H1 (cell line): ENCODE measurements around the gene FADS2. TPM values are rescaled to one million over a fixed set of nuclear protein-coding genes. Genes with fewer than 3 reads are reported as not detected.

ENCODE experiments used
- BRCA1 ChIP-seq: IDR thresholded peaks from 2 replicates; pipeline ENCODE4 v1.6.1; 2012; ENCODE audit warnings: low read depth, low read length, improper control_type of control experiment
- CBX5 ChIP-seq: fragments of 300-800, 300-1000 bp; sonication (generic); IDR thresholded peaks from 2 replicates; pipeline ENCODE4 v1.7.1; 2016; ENCODE audit warnings: antibody characterized with exemption, low read length, low read depth
- CBX8 ChIP-seq: fragments of 300-800, 300-1000 bp; sonication (generic); IDR thresholded peaks from 2 replicates; pipeline ENCODE4 v1.7.1; 2016; ENCODE audit warnings: low read depth, low read length, borderline replicate concordance
- GTF2F1 ChIP-seq: IDR thresholded peaks from 2 replicates; pipeline ENCODE4 v1.6.1; 2012; ENCODE audit warnings: low read depth, low read length, improper control_type of control experiment, borderline replicate concordance
- HDAC6 ChIP-seq: IDR thresholded peaks from one replicate; pipeline ENCODE4 v1.7.1; 2012; ENCODE audit warnings: low read depth, mild to moderate bottlenecking, inconsistent platforms, low read length, moderate library complexity
- JUN ChIP-seq: IDR thresholded peaks from 2 replicates; pipeline ENCODE4 v1.6.1; 2011; ENCODE audit warnings: low read depth, mild to moderate bottlenecking, improper control_type of control experiment, low read length
- POLR2A ChIP-seq, 2 experiments: IDR thresholded peaks; 1 replicate in 1 of 2; 2 replicates in 1 of 2; pipeline ENCODE4 v1.6.1; 2011; ENCODE audit warnings: low read depth in 2 of 2, low read length in 2 of 2, mild to moderate bottlenecking in 2 of 2; ENCODE audit errors: control extremely low read depth in 1 of 2
- POLR2AphosphoS5 ChIP-seq: IDR thresholded peaks from 2 replicates; pipeline ENCODE4 v1.6.1; 2011; ENCODE audit warnings: low read depth, low read length
- RBBP5 ChIP-seq: IDR thresholded peaks from 2 replicates; pipeline ENCODE4 v1.7.1; 2012; ENCODE audit warnings: low read depth, mild to moderate bottlenecking, inconsistent platforms, low read length, moderate library complexity, borderline replicate concordance
- SP1 ChIP-seq: IDR thresholded peaks from 2 replicates; pipeline ENCODE4 v1.6.1; 2011; ENCODE audit warnings: low read depth, low read length
- polyA plus RNA-seq, 7 experiments: library from polyadenylated mRNA; depleted of rRNA in 3 of 7; stranded (reverse) in 5 of 7; unstranded in 2 of 7; fragments of >200 nt in 5 of 7; fragments of 200-250 nt in 2 of 7; gene quantifications; 1 replicate in 5 of 7; 2 replicates in 1 of 7; 4 replicates in 1 of 7; pipeline versions ENCODE4 v1.2.1 to v1.2.3, GENCODE V29; 2011 to 2013; ENCODE audit warnings: missing spikeins in 2 of 7, mixed read lengths in 2 of 7
- total RNA-seq: library from RNA; stranded (reverse); fragmentation: NEBNext Ultra II Directional; extraction: Animal tissue kit (Norgen Biotek cat#: 25700); gene quantifications from 2 replicates; pipeline ENCODE4 v1.2.1, GENCODE V29; 2021
- TF ChIP-seq, protein P1 (sequence below): fragments of 300-600 bp; sonication (generic); IDR thresholded peaks from 2 replicates; pipeline ENCODE4 v1.7.1; 2012; ENCODE audit warnings: low read length, moderate library complexity, mild to moderate bottlenecking, inconsistent platforms; ENCODE audit not compliant: insufficient replicate concordance

FADS2 gene
- total and polyA plus RNA-seq, 2 of the 8 experiments (the other 6 are each of a cell fraction or from before 2014, with no cell fraction given): 499 to 701 TPM

DNA sequence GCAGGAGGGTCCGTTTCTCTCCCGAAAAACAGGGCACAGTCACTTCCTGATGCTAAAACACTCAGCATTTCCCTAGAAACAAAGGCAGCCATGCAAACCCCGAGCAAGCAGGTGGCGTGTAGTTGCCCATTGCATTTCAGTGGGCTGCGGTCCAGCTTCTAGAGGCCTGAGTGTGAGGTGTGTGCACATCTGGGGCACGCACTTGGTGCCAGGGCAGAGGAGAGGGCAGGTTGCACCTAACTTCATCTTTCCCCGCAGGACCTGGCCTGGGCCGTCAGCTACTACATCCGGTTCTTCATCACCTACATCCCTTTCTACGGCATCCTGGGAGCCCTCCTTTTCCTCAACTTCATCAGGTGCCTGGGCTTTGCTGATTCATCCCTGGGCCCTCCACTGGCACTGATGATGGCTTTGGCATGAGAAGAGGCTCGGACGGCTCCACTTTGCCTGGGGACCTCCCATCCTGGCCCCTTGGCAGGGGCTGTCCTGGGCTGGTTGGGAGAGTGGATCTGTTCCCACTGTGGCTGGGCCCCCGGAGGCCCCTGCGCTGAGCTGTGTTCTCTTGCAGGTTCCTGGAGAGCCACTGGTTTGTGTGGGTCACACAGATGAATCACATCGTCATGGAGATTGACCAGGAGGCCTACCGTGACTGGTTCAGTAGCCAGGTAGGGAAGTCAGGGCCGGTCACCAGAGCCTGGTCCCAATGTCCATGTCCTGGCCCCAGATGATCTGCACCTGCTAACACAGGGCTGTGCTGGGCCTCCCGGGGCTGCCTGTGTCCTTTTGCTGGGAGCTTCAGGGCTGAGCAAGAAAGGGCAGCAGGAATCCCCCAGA lies 34.8 kb downstream of the FADS2 start (continued):
- TF ChIP-seq, protein P1, sequence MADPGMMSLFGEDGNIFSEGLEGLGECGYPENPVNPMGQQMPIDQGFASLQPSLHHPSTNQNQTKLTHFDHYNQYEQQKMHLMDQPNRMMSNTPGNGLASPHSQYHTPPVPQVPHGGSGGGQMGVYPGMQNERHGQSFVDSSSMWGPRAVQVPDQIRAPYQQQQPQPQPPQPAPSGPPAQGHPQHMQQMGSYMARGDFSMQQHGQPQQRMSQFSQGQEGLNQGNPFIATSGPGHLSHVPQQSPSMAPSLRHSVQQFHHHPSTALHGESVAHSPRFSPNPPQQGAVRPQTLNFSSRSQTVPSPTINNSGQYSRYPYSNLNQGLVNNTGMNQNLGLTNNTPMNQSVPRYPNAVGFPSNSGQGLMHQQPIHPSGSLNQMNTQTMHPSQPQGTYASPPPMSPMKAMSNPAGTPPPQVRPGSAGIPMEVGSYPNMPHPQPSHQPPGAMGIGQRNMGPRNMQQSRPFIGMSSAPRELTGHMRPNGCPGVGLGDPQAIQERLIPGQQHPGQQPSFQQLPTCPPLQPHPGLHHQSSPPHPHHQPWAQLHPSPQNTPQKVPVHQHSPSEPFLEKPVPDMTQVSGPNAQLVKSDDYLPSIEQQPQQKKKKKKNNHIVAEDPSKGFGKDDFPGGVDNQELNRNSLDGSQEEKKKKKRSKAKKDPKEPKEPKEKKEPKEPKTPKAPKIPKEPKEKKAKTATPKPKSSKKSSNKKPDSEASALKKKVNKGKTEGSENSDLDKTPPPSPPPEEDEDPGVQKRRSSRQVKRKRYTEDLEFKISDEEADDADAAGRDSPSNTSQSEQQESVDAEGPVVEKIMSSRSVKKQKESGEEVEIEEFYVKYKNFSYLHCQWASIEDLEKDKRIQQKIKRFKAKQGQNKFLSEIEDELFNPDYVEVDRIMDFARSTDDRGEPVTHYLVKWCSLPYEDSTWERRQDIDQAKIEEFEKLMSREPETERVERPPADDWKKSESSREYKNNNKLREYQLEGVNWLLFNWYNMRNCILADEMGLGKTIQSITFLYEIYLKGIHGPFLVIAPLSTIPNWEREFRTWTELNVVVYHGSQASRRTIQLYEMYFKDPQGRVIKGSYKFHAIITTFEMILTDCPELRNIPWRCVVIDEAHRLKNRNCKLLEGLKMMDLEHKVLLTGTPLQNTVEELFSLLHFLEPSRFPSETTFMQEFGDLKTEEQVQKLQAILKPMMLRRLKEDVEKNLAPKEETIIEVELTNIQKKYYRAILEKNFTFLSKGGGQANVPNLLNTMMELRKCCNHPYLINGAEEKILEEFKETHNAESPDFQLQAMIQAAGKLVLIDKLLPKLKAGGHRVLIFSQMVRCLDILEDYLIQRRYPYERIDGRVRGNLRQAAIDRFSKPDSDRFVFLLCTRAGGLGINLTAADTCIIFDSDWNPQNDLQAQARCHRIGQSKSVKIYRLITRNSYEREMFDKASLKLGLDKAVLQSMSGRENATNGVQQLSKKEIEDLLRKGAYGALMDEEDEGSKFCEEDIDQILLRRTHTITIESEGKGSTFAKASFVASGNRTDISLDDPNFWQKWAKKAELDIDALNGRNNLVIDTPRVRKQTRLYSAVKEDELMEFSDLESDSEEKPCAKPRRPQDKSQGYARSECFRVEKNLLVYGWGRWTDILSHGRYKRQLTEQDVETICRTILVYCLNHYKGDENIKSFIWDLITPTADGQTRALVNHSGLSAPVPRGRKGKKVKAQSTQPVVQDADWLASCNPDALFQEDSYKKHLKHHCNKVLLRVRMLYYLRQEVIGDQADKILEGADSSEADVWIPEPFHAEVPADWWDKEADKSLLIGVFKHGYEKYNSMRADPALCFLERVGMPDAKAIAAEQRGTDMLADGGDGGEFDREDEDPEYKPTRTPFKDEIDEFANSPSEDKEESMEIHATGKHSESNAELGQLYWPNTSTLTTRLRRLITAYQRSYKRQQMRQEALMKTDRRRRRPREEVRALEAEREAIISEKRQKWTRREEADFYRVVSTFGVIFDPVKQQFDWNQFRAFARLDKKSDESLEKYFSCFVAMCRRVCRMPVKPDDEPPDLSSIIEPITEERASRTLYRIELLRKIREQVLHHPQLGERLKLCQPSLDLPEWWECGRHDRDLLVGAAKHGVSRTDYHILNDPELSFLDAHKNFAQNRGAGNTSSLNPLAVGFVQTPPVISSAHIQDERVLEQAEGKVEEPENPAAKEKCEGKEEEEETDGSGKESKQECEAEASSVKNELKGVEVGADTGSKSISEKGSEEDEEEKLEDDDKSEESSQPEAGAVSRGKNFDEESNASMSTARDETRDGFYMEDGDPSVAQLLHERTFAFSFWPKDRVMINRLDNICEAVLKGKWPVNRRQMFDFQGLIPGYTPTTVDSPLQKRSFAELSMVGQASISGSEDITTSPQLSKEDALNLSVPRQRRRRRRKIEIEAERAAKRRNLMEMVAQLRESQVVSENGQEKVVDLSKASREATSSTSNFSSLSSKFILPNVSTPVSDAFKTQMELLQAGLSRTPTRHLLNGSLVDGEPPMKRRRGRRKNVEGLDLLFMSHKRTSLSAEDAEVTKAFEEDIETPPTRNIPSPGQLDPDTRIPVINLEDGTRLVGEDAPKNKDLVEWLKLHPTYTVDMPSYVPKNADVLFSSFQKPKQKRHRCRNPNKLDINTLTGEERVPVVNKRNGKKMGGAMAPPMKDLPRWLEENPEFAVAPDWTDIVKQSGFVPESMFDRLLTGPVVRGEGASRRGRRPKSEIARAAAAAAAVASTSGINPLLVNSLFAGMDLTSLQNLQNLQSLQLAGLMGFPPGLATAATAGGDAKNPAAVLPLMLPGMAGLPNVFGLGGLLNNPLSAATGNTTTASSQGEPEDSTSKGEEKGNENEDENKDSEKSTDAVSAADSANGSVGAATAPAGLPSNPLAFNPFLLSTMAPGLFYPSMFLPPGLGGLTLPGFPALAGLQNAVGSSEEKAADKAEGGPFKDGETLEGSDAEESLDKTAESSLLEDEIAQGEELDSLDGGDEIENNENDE: no peak
- TF ChIP-seq CBX5 (no peak), SP1 (no peak), CBX8 (no peak), JUN (no peak), GTF2F1 (no peak), BRCA1 (no peak), HDAC6 (no peak), POLR2A (IDR thresholded peaks at IDR 0.05; ENCODE audit: control extremely low read depth in 1 of 2, low read depth in 2 of 2, low read length in 2 of 2) (peak in 1 of 2 experiments; percentile 20; a peak in 1 of 3 replicates), POLR2AphosphoS5 (peak; percentile 21; the same call in 1 of the 2 replicates), RBBP5 (no peak)
